GM12801 (cell line): Measurements from ENCODE around the gene ATP6V1G2.

Experiments used
- CTCF ChIP-seq: IDR thresholded peaks from one replicate; pipeline ENCODE4 v1.5.1; 2011; ENCODE audit warnings: control low read depth; ENCODE audit not compliant: insufficient read length; ENCODE audit errors: extremely low read depth

Gene ATP6V1G2

GRCh38 chr6:31547727-31548543, 1.5 kb upstream of the ATP6V1G2 start:
- no peak for TF ChIP-seq CTCF

- no peak for TF ChIP-seq CTCF
Measured at GRCh38 chr6:31546958-31547726, 734 bp upstream of the ATP6V1G2 start, which contains the start of gene NFKBIL1. NFKBIL1 (plus strand) TSS chr6:31547608; CDS start chr6:31547695, 87 bp downstream.

GRCh38 chr6:31545291-31545690, 1.1 kb downstream of the ATP6V1G2 start:
- no peak for TF ChIP-seq CTCF

- no peak for TF ChIP-seq CTCF
Measured at GRCh38 chr6:31544676-31545075, 1.7 kb downstream of the ATP6V1G2 start.

GRCh38 chr6:31543639-31544038, 2.8 kb downstream of the ATP6V1G2 start:
- TF ChIP-seq CTCF = no peak

GRCh38 chr6:31541658-31542521, 4.5 kb downstream of the ATP6V1G2 start, which contains the start of gene DDX39B:
DDX39B (minus strand) TSS chr6:31542003; CDS start chr6:31540532, 1,471 bp downstream.
- TF ChIP-seq CTCF = no peak
